ENCODE data around the gene FAM174C.

DNA sequence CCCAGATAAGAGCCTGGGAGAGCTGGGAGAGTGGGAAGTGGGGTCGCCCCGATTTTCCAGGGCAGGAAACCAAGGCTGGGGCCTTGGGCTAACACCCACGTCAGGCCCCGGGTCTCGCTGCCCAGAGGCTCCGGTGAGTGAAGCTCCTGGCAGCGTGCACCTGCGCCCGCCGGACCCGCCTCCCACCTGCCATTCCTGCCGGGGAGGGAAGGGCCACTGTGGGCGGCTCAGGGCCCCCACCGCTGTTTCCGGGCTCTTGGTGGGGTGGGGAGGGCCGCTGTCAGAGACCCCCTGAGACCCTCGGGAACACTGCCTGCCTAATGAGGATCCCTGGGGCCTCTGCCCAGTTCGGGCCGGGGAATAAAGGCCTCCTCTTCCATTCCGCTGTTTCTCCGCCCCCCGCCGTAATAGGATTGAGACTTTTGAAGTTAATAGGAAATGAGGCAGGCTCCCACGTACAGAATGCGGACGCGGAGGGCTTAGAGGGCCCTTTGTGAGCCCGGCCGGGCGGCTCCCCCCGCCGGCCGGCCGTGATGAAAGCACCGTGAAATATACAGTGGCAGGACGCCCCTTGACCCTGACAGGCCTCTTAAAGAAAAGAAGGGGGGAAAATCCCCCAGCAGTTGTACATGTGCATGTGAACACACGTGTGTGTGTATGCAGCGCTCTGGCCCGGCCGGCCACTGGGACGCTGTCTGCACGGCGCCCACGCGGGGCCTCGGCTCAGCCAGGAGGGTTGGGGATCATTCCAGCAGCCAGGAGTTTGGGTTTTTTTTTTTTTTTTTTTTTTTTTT is 43.5 kb downstream of the FAM174C start:
- TF ChIP-seq POLR2A (IDR thresholded peaks at IDR 0.05) (no peak), POLR2AphosphoS5 (IDR thresholded peaks at IDR 0.05; ENCODE audit: insufficient read depth in 1 of 2, low read depth in 1 of 2) (no peak)
- TF ChIP-seq, protein P1, sequence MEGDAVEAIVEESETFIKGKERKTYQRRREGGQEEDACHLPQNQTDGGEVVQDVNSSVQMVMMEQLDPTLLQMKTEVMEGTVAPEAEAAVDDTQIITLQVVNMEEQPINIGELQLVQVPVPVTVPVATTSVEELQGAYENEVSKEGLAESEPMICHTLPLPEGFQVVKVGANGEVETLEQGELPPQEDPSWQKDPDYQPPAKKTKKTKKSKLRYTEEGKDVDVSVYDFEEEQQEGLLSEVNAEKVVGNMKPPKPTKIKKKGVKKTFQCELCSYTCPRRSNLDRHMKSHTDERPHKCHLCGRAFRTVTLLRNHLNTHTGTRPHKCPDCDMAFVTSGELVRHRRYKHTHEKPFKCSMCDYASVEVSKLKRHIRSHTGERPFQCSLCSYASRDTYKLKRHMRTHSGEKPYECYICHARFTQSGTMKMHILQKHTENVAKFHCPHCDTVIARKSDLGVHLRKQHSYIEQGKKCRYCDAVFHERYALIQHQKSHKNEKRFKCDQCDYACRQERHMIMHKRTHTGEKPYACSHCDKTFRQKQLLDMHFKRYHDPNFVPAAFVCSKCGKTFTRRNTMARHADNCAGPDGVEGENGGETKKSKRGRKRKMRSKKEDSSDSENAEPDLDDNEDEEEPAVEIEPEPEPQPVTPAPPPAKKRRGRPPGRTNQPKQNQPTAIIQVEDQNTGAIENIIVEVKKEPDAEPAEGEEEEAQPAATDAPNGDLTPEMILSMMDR (IDR thresholded peaks at IDR 0.05): no peak

Measured in vagina (tissue), 2 donors.